HG02678 (cell line): ENCODE results near the gene TIAL1.
"Not testable (repeated sequence)": the region's sequence is repeated elsewhere in the genome, so short reads cannot be mapped to it uniquely, and the experiment has no call there.

Experiments used
- ATAC-seq: cut with Tn5 transposase; IDR thresholded peaks from one replicate; pipeline ENCODE4 v1.9.1; 2021; ENCODE audit warnings: mild to moderate bottlenecking, moderate library complexity; ENCODE audit not compliant: unreplicated experiment

Gene TIAL1

DNA sequence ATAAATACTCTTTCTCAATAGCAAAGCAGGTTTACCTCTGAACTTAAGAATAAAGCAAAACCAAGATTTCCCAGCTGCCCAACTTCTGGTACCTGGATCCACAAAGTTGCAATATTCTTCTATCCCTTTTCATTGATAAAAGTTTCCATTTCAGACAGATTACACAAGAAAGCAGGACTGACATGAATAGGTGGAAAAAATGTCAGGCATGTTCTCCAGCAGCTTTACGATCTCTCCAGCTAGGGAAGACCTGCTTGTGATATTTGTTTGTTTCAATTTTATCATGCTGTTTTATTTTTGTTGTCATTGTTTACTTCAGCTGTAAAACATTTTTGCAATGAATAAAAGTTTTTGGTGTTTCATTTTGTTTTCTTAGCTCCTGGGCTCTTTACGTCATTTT, 63.3 kb downstream of the TIAL1 start:
- ATAC-seq: no peak

DNA sequence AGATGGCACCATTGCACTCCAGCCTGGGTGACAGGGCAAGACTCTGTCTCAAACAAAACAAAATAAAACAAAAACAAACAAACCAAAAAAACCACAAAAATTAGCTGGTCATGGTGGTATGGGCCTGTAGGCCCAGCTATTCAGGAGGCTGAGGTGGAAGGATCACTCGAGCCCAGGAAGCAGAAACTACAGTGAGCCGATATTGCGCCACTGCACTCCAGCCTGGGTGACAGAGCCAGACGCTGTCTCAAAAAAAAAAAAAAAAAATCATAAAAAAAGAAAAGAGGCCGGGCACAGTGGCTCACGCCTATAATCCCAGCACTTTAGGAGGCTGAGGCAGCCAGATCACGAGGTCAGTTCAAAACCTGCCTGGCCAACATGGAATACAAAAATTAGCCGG, 64.0 kb downstream of the TIAL1 start:
- ATAC-seq: not testable (repeated sequence)

DNA sequence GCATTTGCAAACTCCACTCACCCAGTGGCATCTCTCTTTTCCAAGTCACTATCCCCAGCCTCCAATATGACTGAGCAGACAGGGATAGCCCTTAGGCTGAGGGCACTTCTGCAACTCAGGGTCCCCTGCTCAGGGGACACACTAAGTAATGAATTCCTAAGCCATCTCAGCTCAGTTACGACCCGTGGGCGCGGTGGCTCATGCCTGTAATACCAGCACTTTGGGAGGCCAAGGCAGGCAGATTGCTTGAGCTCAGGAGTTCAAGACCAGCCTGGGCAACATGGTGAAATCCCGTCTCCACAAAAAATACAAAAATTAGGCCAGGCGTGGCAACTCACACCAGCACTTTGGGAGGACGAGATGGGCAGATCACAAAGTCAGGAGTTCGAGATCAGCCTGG, 64.5 kb downstream of the TIAL1 start:
- ATAC-seq: not testable (repeated sequence)

DNA sequence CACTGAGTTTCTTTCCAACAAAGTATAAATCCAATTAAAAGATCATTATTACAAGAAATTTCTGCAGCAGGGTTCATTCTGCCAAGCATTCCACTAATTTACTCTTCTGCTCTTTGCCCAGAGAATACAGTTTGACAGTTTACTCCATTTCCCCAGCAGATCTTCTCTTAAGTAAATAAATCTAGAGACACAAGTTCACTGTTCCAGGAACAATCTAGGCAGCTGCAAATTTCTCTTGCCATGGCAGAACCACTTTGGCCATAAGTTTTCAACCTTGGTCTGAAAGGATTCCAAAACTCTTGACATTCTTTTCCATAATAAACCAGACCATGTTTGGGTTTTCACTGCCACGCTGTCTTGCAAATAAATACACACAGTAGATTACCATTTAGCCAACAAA, 65.7 kb downstream of the TIAL1 start:
- no peak for ATAC-seq

DNA sequence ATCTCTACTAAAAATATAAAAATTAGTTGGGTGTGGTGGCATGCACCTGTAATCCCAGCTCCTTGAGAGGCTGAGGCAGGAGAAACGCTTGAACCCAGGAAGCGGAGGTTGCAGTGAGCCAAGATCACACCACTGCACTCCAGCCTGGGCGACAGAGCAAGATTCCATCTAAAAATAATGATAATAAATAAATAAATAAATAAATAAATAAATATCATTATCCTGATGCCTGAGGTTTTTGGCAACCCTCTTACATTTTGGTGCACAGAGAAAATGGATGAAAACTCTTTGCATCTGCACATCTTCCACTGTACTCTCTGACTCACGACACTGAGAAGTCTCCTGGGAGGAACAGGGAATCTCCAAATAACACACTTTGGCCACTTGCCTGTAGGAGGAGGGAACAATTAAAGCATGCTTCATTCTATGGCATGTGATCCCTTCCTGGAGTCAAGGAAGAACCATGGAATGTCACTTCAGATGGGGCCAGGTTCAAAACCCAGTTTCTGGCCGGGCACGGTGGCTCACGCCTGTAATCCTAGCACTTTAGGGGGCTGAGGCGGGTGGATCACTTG, 68.0 kb downstream of the TIAL1 start:
- ATAC-seq: not testable (repeated sequence)

DNA sequence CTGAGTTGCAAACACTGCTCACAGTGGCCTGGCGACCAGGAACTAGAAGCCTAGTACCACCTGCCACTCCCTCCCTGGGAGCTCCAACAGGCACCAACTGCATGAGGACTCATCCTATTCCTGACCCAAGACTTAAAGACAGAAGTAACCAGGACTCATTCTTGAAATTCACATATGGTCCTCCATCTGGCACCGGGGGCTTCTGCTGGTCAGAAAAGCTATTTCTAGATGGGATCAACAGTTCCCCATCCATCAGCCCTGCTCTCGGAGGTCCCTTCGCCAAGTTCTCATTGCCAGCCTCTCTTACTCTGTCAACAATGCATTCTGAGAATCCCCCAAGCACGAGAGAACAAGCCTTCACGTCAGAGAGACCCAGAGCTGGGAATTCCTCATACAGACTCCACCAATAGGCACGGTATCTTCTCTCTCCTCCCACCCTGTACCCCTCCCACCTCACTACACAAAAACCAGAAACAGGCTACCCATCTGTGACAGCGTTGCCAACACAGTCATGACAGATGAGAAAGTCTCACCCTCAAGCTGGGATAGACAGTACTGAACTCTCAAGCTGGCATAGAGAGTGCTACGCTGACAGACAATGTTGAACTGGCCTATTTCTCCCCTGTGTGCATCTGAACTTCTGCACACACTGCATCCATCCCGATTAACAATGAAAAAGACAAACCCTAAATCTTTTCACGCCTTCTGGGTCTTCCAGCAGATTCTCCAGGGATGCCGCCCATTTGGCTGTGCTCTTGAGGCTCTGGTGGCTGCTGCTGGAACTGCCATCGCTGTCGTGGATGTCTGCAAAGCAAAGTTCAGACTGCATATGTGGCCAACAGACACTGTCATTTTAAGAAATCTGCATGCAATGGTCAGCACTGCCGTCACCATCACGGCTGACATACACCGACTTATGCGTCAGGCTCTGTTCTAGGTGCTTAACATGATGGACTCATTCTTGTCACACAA, 69.9 kb downstream of the TIAL1 start:
- no peak for ATAC-seq

DNA sequence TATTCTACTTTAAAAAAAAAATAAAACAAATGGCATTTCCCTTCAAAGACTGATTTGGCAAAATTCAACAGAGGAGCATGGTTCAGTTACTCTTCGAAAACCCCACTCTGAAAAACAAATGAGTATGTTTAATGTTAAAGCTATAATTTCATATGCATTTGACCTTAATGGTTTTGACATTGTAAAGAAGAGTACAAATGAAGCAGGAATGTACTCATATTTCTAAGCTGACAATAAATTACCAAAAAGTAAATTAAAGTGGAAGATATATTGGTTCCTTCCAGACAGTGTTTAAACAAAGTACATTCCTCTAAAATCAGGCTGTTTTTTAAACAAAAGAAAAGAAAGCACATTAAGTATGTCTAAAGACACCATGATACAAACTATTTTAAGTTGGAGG, 70.6 kb downstream of the TIAL1 start:
- ATAC-seq: no peak

DNA sequence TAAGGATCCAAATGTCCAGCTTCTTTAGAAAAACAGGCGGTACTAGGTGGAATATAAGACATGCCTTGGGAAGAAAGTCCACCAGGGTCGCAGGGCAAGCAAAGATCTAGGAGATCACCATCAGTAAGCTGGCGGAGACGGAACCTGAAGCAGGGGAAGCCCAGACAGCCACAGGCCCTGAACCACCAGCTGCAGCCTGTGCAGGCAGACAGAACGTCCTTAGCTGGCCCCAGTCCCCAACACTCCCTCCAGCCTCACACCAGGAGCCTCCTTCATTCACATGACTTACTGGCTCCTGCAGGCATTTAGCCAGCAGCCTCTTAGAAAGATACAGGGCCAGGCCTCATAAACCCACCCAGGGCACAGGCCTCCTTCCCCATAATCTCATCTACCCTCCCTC, 71.6 kb downstream of the TIAL1 start:
- no peak for ATAC-seq

DNA sequence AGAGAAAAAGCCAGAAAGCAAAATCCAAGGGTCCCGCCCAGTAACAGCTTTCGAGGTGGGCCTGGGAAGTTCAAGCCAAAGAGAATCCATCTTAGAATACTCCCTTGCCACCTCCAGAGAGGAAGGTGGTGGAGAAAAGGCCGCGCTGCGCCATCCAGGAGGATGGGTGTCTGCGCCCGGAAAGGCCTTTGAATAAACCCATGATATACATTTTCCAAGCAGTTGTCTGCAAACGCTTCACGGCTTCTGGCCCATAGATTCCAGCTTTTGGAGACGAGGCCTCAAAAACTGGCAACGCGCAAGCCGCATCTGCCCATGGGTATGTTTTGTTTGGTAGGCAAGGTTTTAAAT, 72.1 kb downstream of the TIAL1 start:
- no peak for ATAC-seq

DNA sequence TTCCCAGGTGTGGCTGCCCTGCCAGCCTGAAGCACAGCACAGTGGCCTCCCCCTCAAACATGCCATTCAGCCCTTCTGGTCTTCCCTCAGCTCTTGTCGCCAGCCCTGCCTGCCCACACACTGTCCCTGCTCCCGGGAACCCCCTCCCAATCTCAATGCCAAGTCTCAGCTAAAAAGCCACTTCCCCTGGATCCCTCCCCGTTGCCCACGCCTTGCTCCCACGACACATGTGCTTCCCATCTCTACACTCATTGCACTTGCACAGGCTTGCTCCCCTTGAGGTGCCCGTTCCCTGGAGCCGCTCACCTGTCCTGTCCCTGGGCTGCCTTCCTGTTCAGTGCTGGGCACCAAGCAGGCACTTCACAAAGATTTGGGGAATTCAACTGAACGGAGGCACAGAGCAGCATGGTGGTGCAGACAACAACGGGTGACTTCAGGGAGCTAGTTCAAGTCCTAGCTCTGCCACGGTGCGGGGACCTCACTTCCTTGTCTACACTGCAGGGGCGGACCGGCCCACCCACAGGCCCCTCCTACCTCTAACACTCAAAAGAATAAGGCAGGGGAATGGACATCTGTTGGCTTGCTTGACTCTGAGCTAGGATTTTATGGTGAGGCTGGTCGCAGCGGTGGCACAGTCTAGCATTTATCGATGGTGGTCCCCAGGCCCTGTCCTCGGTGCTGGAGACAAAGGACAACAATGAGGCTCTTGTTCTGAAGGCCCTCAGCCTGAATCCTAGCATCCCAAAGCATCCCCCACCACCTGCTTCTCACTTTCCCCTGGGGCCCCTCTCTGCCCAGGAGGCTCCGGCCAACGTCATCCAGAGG, 72.7 kb downstream of the TIAL1 start:
- ATAC-seq: no peak
